WI38 (cell line): ENCODE results near the gene DHH.

Experiments used
- H3K4me3 ChIP-seq: 2 replicates; pipeline ENCODE4 v1.5.1; 2011; ENCODE audit warnings: low read depth, mild to moderate bottlenecking, control low read depth, low read length
- CTCF ChIP-seq: IDR thresholded peaks from 2 replicates; pipeline ENCODE4 v1.5.1; 2012; ENCODE audit warnings: low read depth, mild to moderate bottlenecking, control low read depth, low read length

The DHH gene

DNA sequence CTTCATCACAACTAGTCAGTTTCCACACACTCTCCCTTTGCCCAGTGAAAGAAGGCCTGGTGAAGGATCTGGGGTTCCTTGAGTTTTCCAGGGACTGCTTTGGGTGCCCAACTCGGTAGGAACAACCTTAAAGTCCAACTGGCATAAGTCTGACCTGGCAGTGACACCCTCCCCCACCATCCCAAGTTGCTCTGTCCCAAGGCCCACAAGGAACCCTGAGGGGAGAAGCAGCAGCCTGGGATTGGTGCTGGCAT lies 35.6 kb downstream of the DHH start:
- no peak for TF ChIP-seq CTCF
- H3K4me3 ChIP-seq: peak overlapping the region; percentile 93

DNA sequence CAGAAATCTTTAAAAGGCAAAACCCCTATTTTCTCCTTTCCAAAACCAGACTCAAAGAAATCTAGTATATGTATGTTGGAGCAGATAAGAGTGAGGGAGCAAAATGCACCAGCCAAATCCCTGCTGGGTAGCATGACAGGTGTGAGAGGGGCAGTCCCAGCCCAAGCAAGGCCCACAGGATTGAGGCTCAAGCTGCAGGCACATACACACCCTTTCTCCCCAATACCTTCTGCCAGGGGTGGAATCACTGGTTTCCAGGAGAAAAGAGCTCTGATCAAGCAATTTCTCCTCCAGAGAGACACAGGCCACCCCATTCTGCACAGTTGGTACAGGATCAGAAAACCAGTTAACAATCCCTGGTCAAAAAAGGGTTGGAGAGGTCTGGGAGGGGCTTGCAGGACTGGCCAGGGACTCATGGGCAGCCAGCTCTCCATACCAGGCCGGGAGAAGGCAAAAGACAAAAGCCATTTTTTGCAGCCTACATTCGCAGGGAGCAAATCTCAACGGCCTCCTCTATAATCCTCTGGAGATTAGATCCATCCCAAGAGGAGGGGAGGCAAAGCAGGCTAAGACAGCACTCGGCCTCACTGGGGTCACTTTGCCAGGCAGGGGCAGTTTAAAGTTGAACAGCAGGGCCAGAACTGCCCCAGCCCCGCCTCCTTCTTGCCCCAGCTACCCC lies 36.1 kb downstream of the DHH start:
- no peak for TF ChIP-seq CTCF
- H3K4me3 ChIP-seq: peak overlapping the region; percentile 93

GRCh38 chr12:49057888-49058287 lies 36.7 kb downstream of the DHH start:
- H3K4me3 ChIP-seq: peak overlapping the region; percentile 93
- TF ChIP-seq CTCF: no peak

GRCh38 chr12:49055978-49056754 lies 38.4 kb downstream of the DHH start:
- no peak for TF ChIP-seq CTCF
- H3K4me3 ChIP-seq: peak overlapping the region; percentile 93

- H3K4me3 ChIP-seq: no peak overlapping the region
- TF ChIP-seq CTCF: no peak
Measured at GRCh38 chr12:49055092-49055491, 39.5 kb downstream of the DHH start.

DNA sequence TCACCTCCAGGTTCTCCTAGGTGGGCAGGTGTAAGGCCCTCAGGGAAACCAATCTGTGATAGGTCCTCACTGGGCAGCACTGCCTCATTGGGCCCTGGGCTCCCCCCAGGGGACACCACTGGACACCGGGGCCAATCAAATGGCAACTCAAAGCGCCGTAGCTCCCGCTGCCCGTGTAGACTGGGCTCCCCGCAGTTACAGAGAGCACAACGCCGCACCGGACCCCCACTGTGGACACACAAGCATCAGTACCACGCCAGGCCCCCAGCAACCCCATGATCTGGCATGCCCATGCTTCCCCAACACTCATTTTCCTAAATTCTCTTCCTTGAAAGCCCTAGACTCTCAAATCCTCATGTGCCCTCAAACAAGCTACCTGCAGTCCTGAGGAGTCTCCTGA lies 40.1 kb downstream of the DHH start:
- H3K4me3 ChIP-seq: no peak overlapping the region
- TF ChIP-seq CTCF: no peak

- H3K4me3 ChIP-seq: no peak overlapping the region
- no peak for TF ChIP-seq CTCF
Measured at GRCh38 chr12:49054096-49054495, 40.5 kb downstream of the DHH start.
